HFFc6 (cell line): ENCODE measurements around the gene C10orf53. TPM values are rescaled to one million over a fixed set of nuclear protein-coding genes. Genes with fewer than 3 reads are reported as not detected.

ENCODE experiments used
- DNase-seq: peaks from one replicate; pipeline ENCODE4 v3.0.0-alpha.2; 2018
- H3K27ac Mint-ChIP-seq: 2 replicates; pipeline ENCODE4 v1.8.0; 2020; ENCODE audit warnings: mild to moderate bottlenecking, mixed read lengths
- H3K27me3 Mint-ChIP-seq: 2 replicates; pipeline ENCODE4 v1.8.0; 2021; ENCODE audit warnings: mild to moderate bottlenecking, moderate library complexity, mixed read lengths; ENCODE audit not compliant: insufficient read depth
- H3K36me3 Mint-ChIP-seq: 2 replicates; pipeline ENCODE4 v1.8.0; 2021; ENCODE audit warnings: low read depth, mixed read lengths
- H3K4me1 Mint-ChIP-seq: 2 replicates; pipeline ENCODE4 v1.8.0; 2020; ENCODE audit warnings: low read depth, mixed read lengths
- H3K4me3 Mint-ChIP-seq: 2 replicates; pipeline ENCODE4 v1.8.0; 2020; ENCODE audit warnings: mild to moderate bottlenecking, moderate library complexity, mixed read lengths
- H3K9me3 Mint-ChIP-seq: 2 replicates; pipeline ENCODE4 v1.8.0; 2020; ENCODE audit warnings: mild to moderate bottlenecking, mixed read lengths
- CTCF ChIP-seq: fragments of 200-600 bp; sonication (generic); IDR thresholded peaks from 2 replicates; pipeline ENCODE4 v1.5.0; 2021; ENCODE audit warnings: antibody characterized with exemption, mild to moderate bottlenecking
- long read RNA-seq: library from polyadenylated mRNA; unstranded; transcript quantifications from one replicate; pipeline ENCODE4 v2.0.0, GENCODE V29; 2019
- total RNA-seq, 6 experiments: library from RNA; stranded (reverse); fragmentation: NEBNext Ultra II Directional; extraction: Animal tissue kit (Norgen Biotek cat#: 25700); gene quantifications; 2 replicates in 1 of 6; 3 replicates in 5 of 6; pipeline ENCODE4 v1.2.3, GENCODE V29; 2021

The C10orf53 gene
- total RNA-seq: not detected
- long read RNA-seq: 0 reads

GRCh38 chr10:49679480-49679893 is at the start of gene C10orf53:
C10orf53 (plus strand) TSS chr10:49679651; CDS start chr10:49679698, 47 bp downstream.
- H3K27me3 Mint-ChIP-seq: peaks cover 14% of the 10 kb centered on the region
- no peak for TF ChIP-seq CTCF
- no peak within 1 kb of the TSS for H3K4me3 Mint-ChIP-seq
- H3K27ac Mint-ChIP-seq: no peak within 1 kb of the TSS
- peaks cover 10% of the 10 kb centered on the region; the same call in 1 of the 2 replicates for H3K9me3 Mint-ChIP-seq
- H3K4me1 Mint-ChIP-seq: no peaks in the 10 kb centered on the region
- H3K36me3 Mint-ChIP-seq: 0 out of 2 replicates have a peak, but pooled peaks cover 5% of the 10 kb centered on the region
- no peak for DNase-seq

- TF ChIP-seq CTCF: no peak
- DNase-seq: no peak
- Mint-ChIP-seq H3K36me3 (no peaks in the 10 kb centered on the region), H3K27me3 (peaks cover 24% of the 10 kb centered on the region), H3K4me1 (no peaks in the 10 kb centered on the region), H3K4me3 (no peak overlapping the region), H3K27ac (no peak overlapping the region), H3K9me3 (no peaks in the 10 kb centered on the region)
These were observed 47.5 kb upstream of the C10orf53 start for GRCh38 chr10:49631975-49632374.

GRCh38 chr10:49632406-49633317 is 46.8 kb upstream of the C10orf53 start:
- Mint-ChIP-seq H3K4me3 (no peak overlapping the region), H3K36me3 (no peaks in the 10 kb centered on the region), H3K27me3 (peaks cover 27% of the 10 kb centered on the region), H3K27ac (no peak overlapping the region), H3K9me3 (no peaks in the 10 kb centered on the region), H3K4me1 (no peaks in the 10 kb centered on the region)
- no peak for TF ChIP-seq CTCF
- no peak for DNase-seq

GRCh38 chr10:49633327-49634068 is 46.0 kb upstream of the C10orf53 start:
- H3K36me3 Mint-ChIP-seq: no peaks in the 10 kb centered on the region
- no peaks in the 10 kb centered on the region for H3K4me1 Mint-ChIP-seq
- no peak overlapping the region for H3K4me3 Mint-ChIP-seq
- H3K27ac Mint-ChIP-seq: no peak overlapping the region
- TF ChIP-seq CTCF: no peak
- H3K9me3 Mint-ChIP-seq: no peaks in the 10 kb centered on the region
- peaks cover 28% of the 10 kb centered on the region for H3K27me3 Mint-ChIP-seq
- no peak for DNase-seq

GRCh38 chr10:49634069-49634660 is 45.3 kb upstream of the C10orf53 start:
- no peak for DNase-seq
- Mint-ChIP-seq H3K4me3 (no peak overlapping the region), H3K36me3 (no peaks in the 10 kb centered on the region), H3K4me1 (no peaks in the 10 kb centered on the region), H3K27me3 (peaks cover 28% of the 10 kb centered on the region), H3K27ac (no peak overlapping the region), H3K9me3 (no peaks in the 10 kb centered on the region)
- no peak for TF ChIP-seq CTCF
